Hematopoietic multipotent progenitor cell treated with erythropoietin and hydrocortisone succinate and interleukin-3 and kit ligand, for 6 days (in vitro differentiated cells): Measurements from ENCODE around the gene CACNA1E.
A peak's percentile ranks its signal among the peaks of the same experiment; 100 is the strongest.

Experiments
- DNase-seq: peaks from one replicate; pipeline ENCODE4 v3.0.0-alpha.2; 2015

CACNA1E gene

GRCh38 chr1:181483285-181484195 is at the start of gene CACNA1E:
Gene CACNA1E (plus strand): TSS chr1:181483517. CDS start chr1:181483745, 228 bp downstream.
- no peak for DNase-seq

GRCh38 chr1:181433931-181434330 is 49.4 kb upstream of the CACNA1E start:
- no peak for DNase-seq

GRCh38 chr1:181438013-181438412 is 45.3 kb upstream of the CACNA1E start:
- no peak for DNase-seq

- DNase-seq, result no peak
Observed at GRCh38 chr1:181440510-181440909, 42.8 kb upstream of the CACNA1E start.

GRCh38 chr1:181442181-181442525 is 41.2 kb upstream of the CACNA1E start:
- no peak for DNase-seq

- DNase-seq, result no peak
Observed at GRCh38 chr1:181443231-181443853, 40.0 kb upstream of the CACNA1E start.

GRCh38 chr1:181445436-181445835 is 37.9 kb upstream of the CACNA1E start:
- DNase-seq, result no peak

GRCh38 chr1:181448461-181448860 is 34.9 kb upstream of the CACNA1E start:
- peak; percentile 10 for DNase-seq

GRCh38 chr1:181451661-181452230 is 31.6 kb upstream of the CACNA1E start:
- no peak for DNase-seq

- DNase-seq, result no peak
Observed at GRCh38 chr1:181452746-181453145, 30.6 kb upstream of the CACNA1E start.

- no peak for DNase-seq
Observed at GRCh38 chr1:181453541-181454201, 29.6 kb upstream of the CACNA1E start.

GRCh38 chr1:181456551-181456950 is 26.8 kb upstream of the CACNA1E start:
- no peak for DNase-seq

- no peak for DNase-seq
Observed at GRCh38 chr1:181458419-181458818, 24.9 kb upstream of the CACNA1E start.

- no peak for DNase-seq
Observed at GRCh38 chr1:181459067-181459466, 24.2 kb upstream of the CACNA1E start.

- DNase-seq, result no peak
Observed at GRCh38 chr1:181469829-181470228, 13.5 kb upstream of the CACNA1E start.

GRCh38 chr1:181475580-181475979 is 7.7 kb upstream of the CACNA1E start:
- DNase-seq, result no peak

GRCh38 chr1:181476581-181476980 is 6.7 kb upstream of the CACNA1E start:
- DNase-seq, result no peak

GRCh38 chr1:181478306-181478705 is 5.0 kb upstream of the CACNA1E start:
- no peak for DNase-seq

- DNase-seq, result peak; percentile 72
Observed at GRCh38 chr1:181479137-181479745, 4.1 kb upstream of the CACNA1E start.

- DNase-seq, result no peak
Observed at GRCh38 chr1:181482001-181482430, 1.3 kb upstream of the CACNA1E start.

GRCh38 chr1:181482521-181483284 is 614 bp upstream of the CACNA1E start:
- DNase-seq, result no peak

- no peak for DNase-seq
Observed at GRCh38 chr1:181484821-181485220, 1.5 kb downstream of the CACNA1E start.
